Upper lobe of right lung (tissue), 1 donor: ENCODE results near the gene IMMP2L. TPM values are rescaled to one million over a fixed set of nuclear protein-coding genes. Genes with fewer than 3 reads are reported as not detected.

Experiments
- ATAC-seq: fragments of 200-7000 bp; cut with Tn5 transposase; one replicate; pipeline ENCODE4 v1.9.1; 2020; ENCODE audit warnings: mild to moderate bottlenecking, moderate library complexity
- DNase-seq: peaks from one replicate; pipeline ENCODE4 v3.0.0-alpha.2; 2020
- H3K27ac ChIP-seq: fragments of 200-600 bp; one replicate; pipeline ENCODE4 v1.8.0; 2022
- H3K27me3 ChIP-seq: fragments of 200-600 bp; one replicate; pipeline ENCODE4 v1.8.0; 2022; ENCODE audit warnings: mild to moderate bottlenecking
- H3K36me3 ChIP-seq: fragments of 200-600 bp; one replicate; pipeline ENCODE4 v1.8.0; 2022
- H3K4me1 ChIP-seq: fragments of 200-600 bp; one replicate; pipeline ENCODE4 v1.8.0; 2022
- H3K4me3 ChIP-seq: fragments of 200-600 bp; one replicate; pipeline ENCODE4 v1.8.0; 2022; ENCODE audit warnings: mild to moderate bottlenecking
- H3K9me3 ChIP-seq: fragments of 200-600 bp; one replicate; pipeline ENCODE4 v1.8.0; 2022
- intact Hi-C: fragments of 100-400 bp; cut with DNase I; formaldehyde crosslinking; loops from one replicate; pipeline ENCODE4 v1.11.0; 2022
- total RNA-seq: library from RNA; stranded (reverse); fragmentation: NEBNext Ultra II Directional; extraction: Animal tissue kit (Norgen Biotek cat#: 25700); gene quantifications from one replicate; pipeline ENCODE4 v1.2.1, GENCODE V29; 2021
- TF ChIP-seq, protein P1 (sequence below): fragments of 200-600 bp; IDR thresholded peaks from one replicate; pipeline ENCODE4 v1.8.0; 2022; ENCODE audit warnings: antibody characterized with exemption
- donor health status: DM: no; HTN: yes; CAD: no; lungs with severe emphysema.

The IMMP2L gene
- total RNA-seq, 1 donor from 2014 or later, result 22.0 TPM

GRCh38 chr7:111202321-111202720 is 360.0 kb downstream of the IMMP2L start:
- Histone ChIP-seq H3K4me3 (no peak overlapping the region), H3K27ac (no peak overlapping the region), H3K4me1 (no peaks in the 10 kb centered on the region), H3K27me3 (no peaks in the 10 kb centered on the region), H3K9me3 (no peaks in the 10 kb centered on the region), H3K36me3 (no peaks in the 10 kb centered on the region)
- TF ChIP-seq, protein P1, sequence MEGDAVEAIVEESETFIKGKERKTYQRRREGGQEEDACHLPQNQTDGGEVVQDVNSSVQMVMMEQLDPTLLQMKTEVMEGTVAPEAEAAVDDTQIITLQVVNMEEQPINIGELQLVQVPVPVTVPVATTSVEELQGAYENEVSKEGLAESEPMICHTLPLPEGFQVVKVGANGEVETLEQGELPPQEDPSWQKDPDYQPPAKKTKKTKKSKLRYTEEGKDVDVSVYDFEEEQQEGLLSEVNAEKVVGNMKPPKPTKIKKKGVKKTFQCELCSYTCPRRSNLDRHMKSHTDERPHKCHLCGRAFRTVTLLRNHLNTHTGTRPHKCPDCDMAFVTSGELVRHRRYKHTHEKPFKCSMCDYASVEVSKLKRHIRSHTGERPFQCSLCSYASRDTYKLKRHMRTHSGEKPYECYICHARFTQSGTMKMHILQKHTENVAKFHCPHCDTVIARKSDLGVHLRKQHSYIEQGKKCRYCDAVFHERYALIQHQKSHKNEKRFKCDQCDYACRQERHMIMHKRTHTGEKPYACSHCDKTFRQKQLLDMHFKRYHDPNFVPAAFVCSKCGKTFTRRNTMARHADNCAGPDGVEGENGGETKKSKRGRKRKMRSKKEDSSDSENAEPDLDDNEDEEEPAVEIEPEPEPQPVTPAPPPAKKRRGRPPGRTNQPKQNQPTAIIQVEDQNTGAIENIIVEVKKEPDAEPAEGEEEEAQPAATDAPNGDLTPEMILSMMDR, result no peak
- intact Hi-C loops, result no loop called here
- ATAC-seq, result no peak
- DNase-seq, result no peak

DNA sequence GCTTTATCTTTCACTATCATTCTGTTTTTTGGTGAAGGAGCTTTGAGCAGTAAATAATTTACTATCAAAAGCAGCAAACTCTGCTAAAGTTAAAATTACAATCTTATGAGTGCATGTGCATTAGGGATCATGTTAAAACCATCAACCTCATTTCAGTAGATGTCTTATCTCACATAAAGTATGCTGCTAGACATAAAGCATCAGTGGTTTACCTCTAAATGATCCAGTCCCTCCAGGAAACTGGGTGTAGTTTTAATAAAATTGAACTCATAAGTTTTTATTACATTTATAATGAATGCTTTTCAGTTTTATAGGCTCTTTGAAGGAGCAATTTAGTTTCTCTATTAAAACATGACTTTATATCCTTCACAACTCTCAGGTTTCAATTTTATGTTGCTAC is 362.6 kb downstream of the IMMP2L start:
- ATAC-seq, result no peak
- H3K4me3 ChIP-seq, result no peak overlapping the region
- no peaks in the 10 kb centered on the region for H3K27me3 ChIP-seq
- no peaks in the 10 kb centered on the region for H3K36me3 ChIP-seq
- H3K9me3 ChIP-seq, result no peaks in the 10 kb centered on the region
- H3K27ac ChIP-seq, result no peak overlapping the region
- intact Hi-C loops, result no loop called here
- no peaks in the 10 kb centered on the region for H3K4me1 ChIP-seq
- DNase-seq, result no peak
- TF ChIP-seq, protein P1, result no peak

DNA sequence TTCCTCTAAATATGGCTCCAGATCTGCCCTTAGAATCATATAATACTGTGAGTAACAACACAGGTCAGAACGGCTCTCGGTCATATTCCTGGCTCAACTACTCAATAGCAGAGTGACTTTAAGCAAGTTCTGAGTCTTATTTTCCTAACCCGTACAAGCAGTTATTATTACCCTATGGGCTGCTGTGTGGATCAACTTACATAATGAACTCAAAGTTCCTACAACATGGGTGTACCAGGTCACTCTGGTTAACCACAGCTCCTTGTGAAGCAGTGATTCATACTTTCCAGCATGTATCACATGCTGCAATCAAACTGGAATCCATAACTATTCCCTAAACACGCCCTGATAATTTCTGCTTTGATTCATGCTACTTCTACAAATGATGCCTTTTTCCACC is 364.0 kb downstream of the IMMP2L start:
- H3K36me3 ChIP-seq, result no peaks in the 10 kb centered on the region
- intact Hi-C loops, result no loop called here
- H3K4me3 ChIP-seq, result no peak overlapping the region
- ATAC-seq, result peak; percentile 55
- DNase-seq, result no peak
- H3K9me3 ChIP-seq, result no peaks in the 10 kb centered on the region
- H3K27me3 ChIP-seq, result no peaks in the 10 kb centered on the region
- no peaks in the 10 kb centered on the region for H3K4me1 ChIP-seq
- no peak overlapping the region for H3K27ac ChIP-seq
- TF ChIP-seq, protein P1, result no peak

DNA sequence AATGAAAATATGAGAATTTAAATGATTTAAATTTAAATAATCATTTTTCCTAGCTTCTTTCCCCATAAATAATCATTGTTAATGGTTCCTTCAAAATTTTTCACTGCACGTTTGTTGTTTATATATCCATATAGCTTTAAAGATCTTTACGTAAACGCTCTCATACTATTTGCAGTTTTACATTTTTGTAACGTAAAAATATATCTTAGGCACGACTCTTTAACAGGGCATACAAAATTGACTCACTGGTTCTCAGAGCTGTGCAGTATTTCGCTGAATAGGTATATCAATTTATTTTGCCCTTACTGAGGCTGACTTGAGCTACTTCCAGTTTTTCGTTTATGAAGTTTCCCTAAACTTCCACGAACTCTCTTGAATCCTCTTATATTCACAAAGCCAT is 365.6 kb downstream of the IMMP2L start:
- intact Hi-C loops, result no loop called here
- no peak for DNase-seq

DNA sequence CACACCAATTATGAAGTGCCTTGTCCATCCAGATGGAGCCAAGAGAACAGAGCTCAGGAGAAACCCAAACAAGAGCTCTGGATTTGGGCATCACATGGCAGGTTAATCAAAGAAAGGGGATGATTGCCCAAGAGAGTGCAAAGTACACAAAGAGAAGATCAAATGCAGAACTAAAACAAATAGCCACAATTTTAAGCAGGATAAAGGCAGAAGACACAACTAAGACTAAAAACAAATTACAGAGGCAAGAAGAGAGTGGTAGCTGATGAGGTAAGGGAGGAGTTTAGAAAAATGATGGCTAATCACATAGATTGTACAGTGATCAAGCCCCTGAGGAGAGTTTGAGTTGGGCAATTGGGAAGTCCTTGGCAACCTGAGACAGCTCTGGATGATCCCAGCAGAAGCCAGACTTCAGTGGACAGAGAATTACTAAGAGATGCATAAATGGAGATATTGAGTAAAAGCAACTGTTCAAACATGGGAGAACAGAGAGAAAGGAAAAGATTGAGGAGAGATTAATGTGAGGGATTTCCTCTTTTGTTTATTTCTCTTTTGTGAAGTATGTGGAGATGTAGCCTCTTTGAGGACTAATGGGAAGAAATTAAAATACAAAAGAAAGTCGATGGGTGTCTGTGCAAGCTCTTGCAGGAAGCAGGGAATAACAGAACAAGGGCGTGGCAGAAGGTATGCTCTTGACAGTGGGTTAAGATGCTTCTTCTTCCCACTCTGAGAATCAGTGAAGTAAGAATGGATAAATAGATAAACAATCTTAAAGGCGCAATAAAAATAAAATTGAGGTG is 369.5 kb downstream of the IMMP2L start:
- Histone ChIP-seq H3K4me1 (no peaks in the 10 kb centered on the region), H3K9me3 (no peaks in the 10 kb centered on the region), H3K27ac (no peak overlapping the region), H3K36me3 (no peaks in the 10 kb centered on the region), H3K4me3 (no peak overlapping the region), H3K27me3 (no peaks in the 10 kb centered on the region)
- intact Hi-C loops, result no loop called here
- no peak for ATAC-seq
- DNase-seq, result no peak
- TF ChIP-seq, protein P1, result no peak

More for the DNA sequence above, 365.6 kb downstream of the IMMP2L start:
- Histone ChIP-seq H3K27me3 (no peaks in the 10 kb centered on the region), H3K36me3 (no peaks in the 10 kb centered on the region), H3K4me1 (no peaks in the 10 kb centered on the region), H3K4me3 (no peak overlapping the region), H3K27ac (no peak overlapping the region), H3K9me3 (no peaks in the 10 kb centered on the region)
- TF ChIP-seq, protein P1, result no peak
- no peak for ATAC-seq

- no peak for ATAC-seq
- DNase-seq, result no peak
- TF ChIP-seq, protein P1, result no peak
- no peaks in the 10 kb centered on the region for H3K9me3 ChIP-seq
- no peak overlapping the region for H3K4me3 ChIP-seq
- H3K27me3 ChIP-seq, result no peaks in the 10 kb centered on the region
- H3K4me1 ChIP-seq, result no peaks in the 10 kb centered on the region
- intact Hi-C loops, result no loop called here
- no peaks in the 10 kb centered on the region for H3K36me3 ChIP-seq
- H3K27ac ChIP-seq, result no peak overlapping the region
Measured at GRCh38 chr7:111190804-111191203, 371.5 kb downstream of the IMMP2L start.
